ENCODE results near the gene RALGAPA2.

Gene RALGAPA2

GRCh38 chr20:20521736-20522135 lies 190.7 kb downstream of the RALGAPA2 start:
- Mint-ChIP-seq H3K4me1 (no peaks in the 10 kb centered on the region), H3K36me3 (ENCODE audit: low read depth) (peaks cover 21% of the 10 kb centered on the region), H3K27me3 (ENCODE audit: low read depth, poor library complexity) (no peaks in the 10 kb centered on the region), H3K9me3 (no peaks in the 10 kb centered on the region), H3K4me3 (no peak overlapping the region), H3K27ac (no peak overlapping the region)
- TF ChIP-seq CTCF (IDR thresholded peaks at IDR 0.05) = no peak
- DNase-seq = no peak

GRCh38 chr20:20520776-20521175 lies 191.7 kb downstream of the RALGAPA2 start:
- Mint-ChIP-seq H3K27ac (no peak overlapping the region), H3K9me3 (no peaks in the 10 kb centered on the region), H3K27me3 (ENCODE audit: low read depth, poor library complexity) (no peaks in the 10 kb centered on the region), H3K4me3 (no peak overlapping the region), H3K36me3 (ENCODE audit: low read depth) (peaks cover 30% of the 10 kb centered on the region), H3K4me1 (no peaks in the 10 kb centered on the region)
- DNase-seq = no peak
- TF ChIP-seq CTCF (IDR thresholded peaks at IDR 0.05) = no peak

GRCh38 chr20:20519269-20519668 lies 193.2 kb downstream of the RALGAPA2 start:
- Mint-ChIP-seq H3K27me3 (ENCODE audit: low read depth, poor library complexity) (no peaks in the 10 kb centered on the region), H3K27ac (no peak overlapping the region), H3K36me3 (ENCODE audit: low read depth) (peaks cover 43% of the 10 kb centered on the region), H3K4me3 (no peak overlapping the region), H3K4me1 (no peaks in the 10 kb centered on the region), H3K9me3 (peaks cover 8% of the 10 kb centered on the region)
- TF ChIP-seq CTCF (IDR thresholded peaks at IDR 0.05) = no peak
- DNase-seq = no peak

GRCh38 chr20:20518263-20518662 lies 194.2 kb downstream of the RALGAPA2 start:
- Mint-ChIP-seq H3K27me3 (ENCODE audit: low read depth, poor library complexity) (no peaks in the 10 kb centered on the region), H3K4me3 (no peak overlapping the region), H3K9me3 (peaks cover 18% of the 10 kb centered on the region), H3K36me3 (ENCODE audit: low read depth) (peaks cover 53% of the 10 kb centered on the region), H3K4me1 (no peaks in the 10 kb centered on the region), H3K27ac (no peak overlapping the region)
- TF ChIP-seq CTCF (IDR thresholded peaks at IDR 0.05) = no peak
- DNase-seq = no peak

GRCh38 chr20:20517296-20517695 lies 195.1 kb downstream of the RALGAPA2 start:
- Mint-ChIP-seq H3K4me3 (no peak overlapping the region), H3K27me3 (ENCODE audit: low read depth, poor library complexity) (no peaks in the 10 kb centered on the region), H3K36me3 (ENCODE audit: low read depth) (peaks cover 62% of the 10 kb centered on the region), H3K9me3 (peaks cover 22% of the 10 kb centered on the region), H3K27ac (no peak overlapping the region), H3K4me1 (no peaks in the 10 kb centered on the region)
- no peak for TF ChIP-seq CTCF (IDR thresholded peaks at IDR 0.05)
- DNase-seq = no peak

GRCh38 chr20:20513720-20514119 lies 198.7 kb downstream of the RALGAPA2 start:
- Mint-ChIP-seq H3K4me3 (no peak overlapping the region), H3K4me1 (peaks cover 3% of the 10 kb centered on the region), H3K27me3 (ENCODE audit: low read depth, poor library complexity) (no peaks in the 10 kb centered on the region), H3K9me3 (peaks cover 22% of the 10 kb centered on the region), H3K27ac (no peak overlapping the region), H3K36me3 (ENCODE audit: low read depth) (peaks cover 69% of the 10 kb centered on the region)
- no peak for DNase-seq
- TF ChIP-seq CTCF (IDR thresholded peaks at IDR 0.05) = no peak

All from nephron progenitor cell (in vitro differentiated cells).